ENCODE data around the gene AP2S1.

The AP2S1 gene

DNA sequence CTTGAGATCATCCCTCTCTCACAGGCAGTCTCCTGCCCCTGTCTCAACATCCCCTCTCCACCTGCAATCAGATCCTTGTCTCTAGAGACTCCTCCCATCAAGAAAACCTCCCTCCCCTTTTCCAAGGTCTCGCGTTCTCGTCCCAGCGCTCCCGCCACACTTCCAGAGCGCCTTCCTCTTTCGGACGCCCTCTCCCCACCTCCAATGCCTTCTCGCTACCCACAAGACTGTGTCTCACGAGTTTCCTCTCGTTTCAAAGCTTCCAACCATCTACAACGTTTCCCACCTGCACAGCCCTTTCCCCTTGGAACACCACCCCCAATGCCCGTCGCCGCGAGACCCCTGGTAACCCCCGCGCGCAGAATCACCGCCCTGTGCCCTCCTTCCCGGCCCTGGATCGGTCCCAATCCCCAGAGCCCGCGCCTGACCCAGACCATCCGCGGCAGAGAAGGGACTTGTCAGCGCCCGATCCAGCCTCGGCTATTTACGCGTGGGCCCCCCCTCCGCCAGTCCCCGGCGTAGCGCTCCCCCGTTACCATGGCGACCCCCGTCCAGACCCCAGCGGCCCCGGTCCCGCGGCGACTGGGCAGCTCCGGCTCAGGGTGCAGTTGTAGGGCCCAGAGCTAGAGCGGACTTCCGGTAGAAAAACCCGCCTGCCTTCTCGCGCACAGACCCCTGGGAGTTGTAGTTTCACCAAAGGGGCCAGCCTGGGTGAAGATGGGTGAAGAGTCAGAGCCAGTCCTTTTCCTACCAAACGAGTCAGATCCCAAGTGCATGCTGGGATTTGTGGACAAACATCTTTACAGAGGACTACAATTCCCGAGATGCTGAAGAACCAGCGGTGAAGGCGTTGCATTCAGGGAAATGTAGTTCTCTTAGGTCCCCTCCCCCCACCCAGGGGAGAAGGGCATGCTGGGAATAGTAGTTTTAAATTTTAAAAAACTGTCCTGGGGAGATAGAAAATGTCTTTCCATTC is at the start of gene AP2S1:
Gene AP2S1, minus strand, starts transcription at position 619 of the 976 bp plus-strand sequence. Its CDS starts 80 bp downstream, at position 539.
- peak within 1 kb of the TSS; percentile 85 for H2AFZ ChIP-seq (ENCODE audit: low read depth, low read length)
- H3K9me3 ChIP-seq (ENCODE audit: insufficient read depth, low read length), result no peaks in the 10 kb centered on the region
- peaks cover 19% of the 10 kb centered on the region for H3K79me2 ChIP-seq (ENCODE audit: low read length)
- H3K4me3 ChIP-seq (ENCODE audit: low read length), result peak within 1 kb of the TSS; percentile 91
- H3K4me2 ChIP-seq (ENCODE audit: low read length), result peak within 1 kb of the TSS; percentile 98
- H4K20me1 ChIP-seq (ENCODE audit: insufficient read depth, low read length), result no peaks in the 10 kb centered on the region
- TF ChIP-seq EZH2phosphoT487 (IDR thresholded peaks at IDR 0.05; ENCODE audit: low read depth), result no peak
- TF ChIP-seq, protein P1, sequence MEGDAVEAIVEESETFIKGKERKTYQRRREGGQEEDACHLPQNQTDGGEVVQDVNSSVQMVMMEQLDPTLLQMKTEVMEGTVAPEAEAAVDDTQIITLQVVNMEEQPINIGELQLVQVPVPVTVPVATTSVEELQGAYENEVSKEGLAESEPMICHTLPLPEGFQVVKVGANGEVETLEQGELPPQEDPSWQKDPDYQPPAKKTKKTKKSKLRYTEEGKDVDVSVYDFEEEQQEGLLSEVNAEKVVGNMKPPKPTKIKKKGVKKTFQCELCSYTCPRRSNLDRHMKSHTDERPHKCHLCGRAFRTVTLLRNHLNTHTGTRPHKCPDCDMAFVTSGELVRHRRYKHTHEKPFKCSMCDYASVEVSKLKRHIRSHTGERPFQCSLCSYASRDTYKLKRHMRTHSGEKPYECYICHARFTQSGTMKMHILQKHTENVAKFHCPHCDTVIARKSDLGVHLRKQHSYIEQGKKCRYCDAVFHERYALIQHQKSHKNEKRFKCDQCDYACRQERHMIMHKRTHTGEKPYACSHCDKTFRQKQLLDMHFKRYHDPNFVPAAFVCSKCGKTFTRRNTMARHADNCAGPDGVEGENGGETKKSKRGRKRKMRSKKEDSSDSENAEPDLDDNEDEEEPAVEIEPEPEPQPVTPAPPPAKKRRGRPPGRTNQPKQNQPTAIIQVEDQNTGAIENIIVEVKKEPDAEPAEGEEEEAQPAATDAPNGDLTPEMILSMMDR (IDR thresholded peaks at IDR 0.05; ENCODE audit: low read depth, low read length), result no peak
- peak within 1 kb of the TSS; percentile 30 for H3K27ac ChIP-seq (ENCODE audit: low read length)
- peak within 1 kb of the TSS; percentile 83 for H3K9ac ChIP-seq (ENCODE audit: low read length)
- H3K4me1 ChIP-seq (ENCODE audit: low read length), result peaks cover 19% of the 10 kb centered on the region
- no peaks in the 10 kb centered on the region for H3K27me3 ChIP-seq (ENCODE audit: low read depth, low read length)
- no peaks in the 10 kb centered on the region for H3K36me3 ChIP-seq (replicated peaks; ENCODE audit: low read depth, low read length)

DNA sequence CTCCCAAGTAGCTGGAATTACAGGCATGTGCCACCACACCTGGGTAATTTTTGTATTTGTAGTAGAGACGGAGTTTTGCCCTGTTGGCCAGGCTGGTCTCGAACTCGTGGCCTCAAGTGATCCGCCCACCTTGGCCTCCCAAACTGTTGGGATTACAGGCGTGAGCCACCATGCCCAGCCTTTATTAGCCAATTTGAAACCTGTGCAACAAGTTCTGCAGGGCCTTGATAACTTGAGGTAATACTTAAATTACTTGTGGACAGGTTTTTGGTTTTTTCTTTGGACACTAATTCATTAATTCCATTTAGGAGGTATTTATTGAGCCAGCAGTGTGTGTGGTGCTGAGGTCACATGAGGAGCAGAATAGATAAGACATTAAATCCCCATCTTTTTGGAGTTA is 49.7 kb upstream of the AP2S1 start:
- H3K4me2 ChIP-seq (ENCODE audit: low read length), result no peak overlapping the region
- H3K4me3 ChIP-seq (ENCODE audit: low read length), result no peak overlapping the region
- H3K9ac ChIP-seq (ENCODE audit: low read length), result no peak overlapping the region
- TF ChIP-seq, protein P1 (IDR thresholded peaks at IDR 0.05; ENCODE audit: low read depth, low read length), result no peak
- no peak for TF ChIP-seq EZH2phosphoT487 (IDR thresholded peaks at IDR 0.05; ENCODE audit: low read depth)
- H3K36me3 ChIP-seq (replicated peaks; ENCODE audit: low read depth, low read length), result no peaks in the 10 kb centered on the region
- no peaks in the 10 kb centered on the region for H3K9me3 ChIP-seq (ENCODE audit: insufficient read depth, low read length)
- no peak overlapping the region for H2AFZ ChIP-seq (ENCODE audit: low read depth, low read length)
- H3K79me2 ChIP-seq (ENCODE audit: low read length), result peaks cover 92% of the 10 kb centered on the region
- no peaks in the 10 kb centered on the region for H3K27me3 ChIP-seq (ENCODE audit: low read depth, low read length)
- no peaks in the 10 kb centered on the region for H3K4me1 ChIP-seq (ENCODE audit: low read length)
- H4K20me1 ChIP-seq (ENCODE audit: insufficient read depth, low read length), result peaks cover 79% of the 10 kb centered on the region
- H3K27ac ChIP-seq (ENCODE audit: low read length), result no peak overlapping the region

DNA sequence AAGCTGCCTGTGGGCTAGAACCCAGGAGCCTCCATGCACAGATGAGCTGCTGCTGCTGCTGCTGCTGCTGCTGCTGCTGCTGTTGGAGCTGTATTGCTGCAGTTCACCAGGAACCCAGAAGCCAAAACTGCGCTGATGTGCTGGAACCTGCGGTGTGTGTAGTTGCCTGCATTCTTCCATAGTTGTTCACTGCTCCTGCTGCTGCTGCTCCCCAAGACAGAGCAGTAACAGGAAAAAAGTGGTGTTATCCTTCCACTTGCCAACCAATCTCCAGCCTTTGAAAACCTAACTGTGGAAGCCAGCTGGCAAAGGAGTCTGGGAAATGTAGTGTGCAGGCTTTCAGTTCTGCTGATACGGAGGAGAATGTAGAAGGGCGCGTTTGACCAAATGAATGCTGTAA is 48.1 kb upstream of the AP2S1 start:
- Histone ChIP-seq H2AFZ (ENCODE audit: low read depth, low read length) (no peak overlapping the region), H3K9me3 (ENCODE audit: insufficient read depth, low read length) (no peaks in the 10 kb centered on the region), H3K4me1 (ENCODE audit: low read length) (no peaks in the 10 kb centered on the region), H3K36me3 (replicated peaks; ENCODE audit: low read depth, low read length) (no peaks in the 10 kb centered on the region), H3K79me2 (ENCODE audit: low read length) (peaks cover 92% of the 10 kb centered on the region), H3K27me3 (ENCODE audit: low read depth, low read length) (no peaks in the 10 kb centered on the region), H3K4me2 (ENCODE audit: low read length) (no peak overlapping the region), H3K4me3 (ENCODE audit: low read length) (no peak overlapping the region), H3K9ac (ENCODE audit: low read length) (no peak overlapping the region), H3K27ac (ENCODE audit: low read length) (no peak overlapping the region), H4K20me1 (ENCODE audit: insufficient read depth, low read length) (peaks cover 74% of the 10 kb centered on the region)
- TF ChIP-seq, protein P1 (IDR thresholded peaks at IDR 0.05; ENCODE audit: low read depth, low read length), result no peak
- TF ChIP-seq EZH2phosphoT487 (IDR thresholded peaks at IDR 0.05; ENCODE audit: low read depth), result no peak

DNA sequence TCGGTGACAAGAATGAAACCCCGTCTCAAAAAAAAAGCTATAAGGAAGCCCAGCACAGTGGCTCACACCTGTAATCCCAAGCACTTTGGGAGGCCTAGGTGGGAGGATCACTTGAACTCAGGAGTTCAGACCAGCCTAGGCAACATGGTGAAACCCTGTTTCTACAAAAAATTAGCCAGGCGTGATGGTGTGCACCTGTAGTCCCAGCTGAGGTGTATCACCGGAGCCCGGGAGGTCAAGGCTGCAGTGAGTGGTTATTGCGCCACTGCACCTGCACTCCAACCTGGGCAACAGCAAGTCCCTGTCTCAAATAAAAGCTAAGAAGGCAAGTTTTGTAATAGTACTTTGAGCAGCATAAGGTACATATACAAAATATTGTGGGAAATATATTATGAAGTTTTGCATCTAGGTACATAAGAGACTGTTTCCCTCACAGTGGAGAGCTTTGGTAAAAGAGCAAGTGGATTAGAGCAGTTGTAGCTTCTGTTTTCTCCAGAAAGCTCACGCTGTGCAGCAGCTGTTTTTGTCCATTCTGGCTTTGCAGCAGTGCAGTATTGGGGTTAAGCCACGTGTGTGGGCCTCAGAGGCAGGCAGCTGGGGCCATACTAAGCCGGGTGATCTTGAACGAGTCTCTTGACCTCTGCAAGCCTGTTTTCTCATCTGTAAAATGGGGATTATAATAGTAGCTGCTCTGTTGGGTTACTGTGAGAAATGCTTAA is 45.6 kb upstream of the AP2S1 start:
- Histone ChIP-seq H3K27ac (ENCODE audit: low read length) (no peak overlapping the region), H3K27me3 (ENCODE audit: low read depth, low read length) (no peaks in the 10 kb centered on the region), H3K79me2 (ENCODE audit: low read length) (peaks cover 87% of the 10 kb centered on the region), H3K4me3 (ENCODE audit: low read length) (no peak overlapping the region), H3K9me3 (ENCODE audit: insufficient read depth, low read length) (no peaks in the 10 kb centered on the region), H3K36me3 (replicated peaks; ENCODE audit: low read depth, low read length) (no peaks in the 10 kb centered on the region), H4K20me1 (ENCODE audit: insufficient read depth, low read length) (peaks cover 65% of the 10 kb centered on the region), H3K4me2 (ENCODE audit: low read length) (no peak overlapping the region), H2AFZ (ENCODE audit: low read depth, low read length) (no peak overlapping the region), H3K9ac (ENCODE audit: low read length) (no peak overlapping the region), H3K4me1 (ENCODE audit: low read length) (peaks cover 13% of the 10 kb centered on the region)
- TF ChIP-seq, protein P1 (IDR thresholded peaks at IDR 0.05; ENCODE audit: low read depth, low read length), result no peak
- TF ChIP-seq EZH2phosphoT487 (IDR thresholded peaks at IDR 0.05; ENCODE audit: low read depth), result no peak
